Measurements from ENCODE around the gene PEBP1.

PEBP1 gene

DNA sequence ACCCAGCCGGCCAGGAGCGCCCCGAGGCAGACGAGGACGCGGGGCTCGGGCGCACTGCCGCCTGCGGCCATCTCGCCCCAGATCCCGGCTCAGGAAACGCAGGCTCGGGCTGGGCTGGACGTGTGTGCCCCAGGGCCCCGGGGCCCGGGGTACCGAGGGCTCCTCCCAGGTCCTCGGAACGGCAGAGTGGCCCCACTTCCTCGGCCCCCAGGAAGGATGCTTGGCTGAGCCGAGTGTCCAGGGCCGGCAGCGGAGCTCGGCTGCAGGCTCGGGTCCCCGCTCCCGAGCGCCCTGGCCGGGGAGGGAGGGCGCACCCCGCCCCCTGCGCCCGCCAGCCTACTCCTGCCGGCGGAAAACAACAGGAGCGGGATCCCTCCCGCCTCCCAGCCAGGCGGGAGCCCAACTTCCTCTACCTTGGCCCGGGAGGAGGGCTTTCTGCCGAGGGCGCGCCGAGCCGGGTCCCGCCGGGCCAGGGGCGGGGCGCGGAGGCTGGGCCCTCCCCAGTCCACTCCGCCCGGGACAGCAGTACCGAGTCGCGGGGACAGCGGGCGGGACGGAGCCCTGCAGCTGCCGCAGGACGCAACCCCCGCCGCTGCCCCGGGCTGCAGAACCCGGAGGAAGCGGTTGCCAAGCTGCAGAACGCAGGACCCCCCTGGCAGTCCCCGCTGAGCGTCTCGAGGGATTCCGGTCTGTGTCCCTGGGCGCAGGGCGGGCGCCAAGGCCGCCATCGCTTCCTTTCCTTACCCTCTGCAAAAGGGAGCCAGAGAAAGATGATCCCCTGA is 32.1 kb upstream of the PEBP1 start, which contains the start of gene VSIG10:
TSS of gene VSIG10 (minus strand) at position 411 of the 782 bp plus-strand sequence. CDS start at position 71, 340 bp downstream.
- TF ChIP-seq, protein P1, sequence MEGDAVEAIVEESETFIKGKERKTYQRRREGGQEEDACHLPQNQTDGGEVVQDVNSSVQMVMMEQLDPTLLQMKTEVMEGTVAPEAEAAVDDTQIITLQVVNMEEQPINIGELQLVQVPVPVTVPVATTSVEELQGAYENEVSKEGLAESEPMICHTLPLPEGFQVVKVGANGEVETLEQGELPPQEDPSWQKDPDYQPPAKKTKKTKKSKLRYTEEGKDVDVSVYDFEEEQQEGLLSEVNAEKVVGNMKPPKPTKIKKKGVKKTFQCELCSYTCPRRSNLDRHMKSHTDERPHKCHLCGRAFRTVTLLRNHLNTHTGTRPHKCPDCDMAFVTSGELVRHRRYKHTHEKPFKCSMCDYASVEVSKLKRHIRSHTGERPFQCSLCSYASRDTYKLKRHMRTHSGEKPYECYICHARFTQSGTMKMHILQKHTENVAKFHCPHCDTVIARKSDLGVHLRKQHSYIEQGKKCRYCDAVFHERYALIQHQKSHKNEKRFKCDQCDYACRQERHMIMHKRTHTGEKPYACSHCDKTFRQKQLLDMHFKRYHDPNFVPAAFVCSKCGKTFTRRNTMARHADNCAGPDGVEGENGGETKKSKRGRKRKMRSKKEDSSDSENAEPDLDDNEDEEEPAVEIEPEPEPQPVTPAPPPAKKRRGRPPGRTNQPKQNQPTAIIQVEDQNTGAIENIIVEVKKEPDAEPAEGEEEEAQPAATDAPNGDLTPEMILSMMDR (IDR thresholded peaks at IDR 0.05; ENCODE audit: borderline replicate concordance, extremely low read depth, low read length, poor library complexity, severe bottlenecking) = no peak
- no peak for TF ChIP-seq EZH2 (IDR thresholded peaks at IDR 0.05; ENCODE audit: borderline replicate concordance, low read depth, low read length, severe bottlenecking)
- Histone ChIP-seq H3K36me3 (ENCODE audit: insufficient read depth, low read length) (no peaks in the 10 kb centered on the region), H3K4me2 (ENCODE audit: insufficient read depth, low read length) (peak within 1 kb of the TSS; percentile 92)

DNA sequence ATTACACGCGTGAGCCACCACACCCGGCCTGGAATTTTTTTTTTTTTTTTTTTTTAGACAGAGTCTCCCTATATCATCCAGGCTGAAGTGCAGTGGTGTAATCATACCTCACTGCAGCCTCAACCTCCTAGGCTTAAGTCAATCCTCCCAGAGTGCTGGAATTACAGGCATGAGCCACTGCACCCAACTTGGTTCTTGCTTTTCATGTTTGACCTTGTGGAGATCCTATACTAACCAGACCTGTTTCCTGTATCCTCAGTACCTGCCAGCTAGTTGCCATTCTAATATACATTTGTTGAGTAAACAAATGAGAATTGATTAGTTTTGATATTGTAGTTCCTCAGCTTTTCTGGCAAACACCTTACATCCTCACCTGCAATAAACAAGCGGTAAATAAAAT is 28.9 kb upstream of the PEBP1 start:
- H3K27ac ChIP-seq (ENCODE audit: low read length) = no peak overlapping the region
- no peaks in the 10 kb centered on the region for H4K20me1 ChIP-seq (ENCODE audit: insufficient read depth, low read length)
- H3K9me3 ChIP-seq (ENCODE audit: insufficient read depth, low read length, severe bottlenecking) = no peaks in the 10 kb centered on the region
- ATAC-seq (ENCODE audit: insufficient read depth, low read depth) (no peak), DNase-seq (no peak)
- TF ChIP-seq EZH2 (IDR thresholded peaks at IDR 0.05; ENCODE audit: borderline replicate concordance, low read depth, low read length, severe bottlenecking) = no peak
- TF ChIP-seq, protein P1 (IDR thresholded peaks at IDR 0.05; ENCODE audit: borderline replicate concordance, extremely low read depth, low read length, poor library complexity, severe bottlenecking) = no peak
- H3K36me3 ChIP-seq (ENCODE audit: insufficient read depth, low read length) = no peaks in the 10 kb centered on the region
- H3K4me2 ChIP-seq (ENCODE audit: insufficient read depth, low read length) = no peak overlapping the region
- H3K79me2 ChIP-seq (ENCODE audit: insufficient read depth, low read length) = no peaks in the 10 kb centered on the region
- H2AFZ ChIP-seq (ENCODE audit: low read depth, low read length) = no peak overlapping the region
- no peak overlapping the region for H3K9ac ChIP-seq (ENCODE audit: low read depth, low read length)
- no peak overlapping the region for H3K4me3 ChIP-seq (ENCODE audit: low read depth in 1 of 2, low read length in 2 of 2)
- peaks cover 20% of the 10 kb centered on the region for H3K4me1 ChIP-seq (ENCODE audit: insufficient read depth, low read length)
- H3K27me3 ChIP-seq (ENCODE audit: insufficient read depth, low read length, poor library complexity) = no peaks in the 10 kb centered on the region

More for the DNA sequence above, 32.1 kb upstream of the PEBP1 start, which contains the start of gene VSIG10:
- no peaks in the 10 kb centered on the region for H4K20me1 ChIP-seq (ENCODE audit: insufficient read depth, low read length)
- ATAC-seq (ENCODE audit: insufficient read depth, low read depth) (peak; percentile 83), DNase-seq (peak; percentile 68)
- no peaks in the 10 kb centered on the region for H3K27me3 ChIP-seq (ENCODE audit: insufficient read depth, low read length, poor library complexity)
- peak within 1 kb of the TSS; percentile 82 for H3K27ac ChIP-seq (ENCODE audit: low read length)
- H3K9me3 ChIP-seq (ENCODE audit: insufficient read depth, low read length, severe bottlenecking) = no peaks in the 10 kb centered on the region
- peak within 1 kb of the TSS; percentile 70 to 77 for H3K4me3 ChIP-seq (ENCODE audit: low read depth in 1 of 2, low read length in 2 of 2)
- H3K9ac ChIP-seq (ENCODE audit: low read depth, low read length) = peak within 1 kb of the TSS; percentile 78
- H3K79me2 ChIP-seq (ENCODE audit: insufficient read depth, low read length) = no peaks in the 10 kb centered on the region
- H2AFZ ChIP-seq (ENCODE audit: low read depth, low read length) = peak within 1 kb of the TSS; percentile 89
- H3K4me1 ChIP-seq (ENCODE audit: insufficient read depth, low read length) = peaks cover 20% of the 10 kb centered on the region

DNA sequence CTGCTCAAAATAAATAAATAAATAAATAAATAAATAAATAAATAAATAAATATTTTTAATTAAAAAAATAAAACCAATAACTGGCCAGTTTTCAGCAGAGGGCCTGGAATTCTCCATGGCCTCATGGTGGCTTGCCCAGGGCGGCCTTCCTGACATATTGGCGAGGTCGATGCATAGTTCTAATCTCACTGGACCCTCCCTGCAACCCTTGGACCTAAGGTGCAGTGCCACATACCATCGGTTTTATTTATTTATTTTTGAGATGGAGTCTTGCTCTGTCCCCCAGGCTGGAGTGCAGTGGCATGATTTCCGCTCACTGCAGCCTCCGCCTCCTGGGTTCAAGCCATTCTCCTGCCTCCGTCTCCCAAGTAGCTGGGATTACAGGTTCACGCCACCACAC is 28.2 kb upstream of the PEBP1 start:
- Histone ChIP-seq H3K4me2 (ENCODE audit: insufficient read depth, low read length) (no peak overlapping the region), H3K4me1 (ENCODE audit: insufficient read depth, low read length) (peaks cover 16% of the 10 kb centered on the region), H3K27me3 (ENCODE audit: insufficient read depth, low read length, poor library complexity) (no peaks in the 10 kb centered on the region), H3K9me3 (ENCODE audit: insufficient read depth, low read length, severe bottlenecking) (no peaks in the 10 kb centered on the region), H3K79me2 (ENCODE audit: insufficient read depth, low read length) (no peaks in the 10 kb centered on the region), H3K4me3 (ENCODE audit: low read depth in 1 of 2, low read length in 2 of 2) (no peak overlapping the region), H3K27ac (ENCODE audit: low read length) (no peak overlapping the region), H4K20me1 (ENCODE audit: insufficient read depth, low read length) (no peaks in the 10 kb centered on the region), H3K9ac (ENCODE audit: low read depth, low read length) (no peak overlapping the region), H3K36me3 (ENCODE audit: insufficient read depth, low read length) (no peaks in the 10 kb centered on the region), H2AFZ (ENCODE audit: low read depth, low read length) (no peak overlapping the region)
- no peak for ATAC-seq (ENCODE audit: insufficient read depth, low read depth)
- TF ChIP-seq EZH2 (IDR thresholded peaks at IDR 0.05; ENCODE audit: borderline replicate concordance, low read depth, low read length, severe bottlenecking) = no peak
- TF ChIP-seq, protein P1 (IDR thresholded peaks at IDR 0.05; ENCODE audit: borderline replicate concordance, extremely low read depth, low read length, poor library complexity, severe bottlenecking) = no peak
- no peak for DNase-seq
